Nephron progenitor cell (in vitro differentiated cells): ENCODE data around the gene ZNF385B.

Experiments
- DNase-seq: peaks from one replicate; pipeline ENCODE4 v3.0.0; 2021
- H3K27ac Mint-ChIP-seq: 2 replicates; pipeline ENCODE4 v1.8.0; 2021; ENCODE audit warnings: mild to moderate bottlenecking, moderate library complexity, mixed read lengths
- H3K27me3 Mint-ChIP-seq: 2 replicates; pipeline ENCODE4 v1.8.0; 2021; ENCODE audit warnings: mild to moderate bottlenecking, low read depth, mixed read lengths; ENCODE audit not compliant: poor library complexity
- H3K36me3 Mint-ChIP-seq: 2 replicates; pipeline ENCODE4 v1.8.0; 2021; ENCODE audit warnings: low read depth, mixed read lengths
- H3K4me1 Mint-ChIP-seq: 2 replicates; pipeline ENCODE4 v1.8.0; 2021; ENCODE audit warnings: mixed read lengths
- H3K4me3 Mint-ChIP-seq: 2 replicates; pipeline ENCODE4 v1.8.0; 2021; ENCODE audit warnings: mild to moderate bottlenecking, moderate library complexity, mixed read lengths
- H3K9me3 Mint-ChIP-seq: 2 replicates; pipeline ENCODE4 v1.8.0; 2021; ENCODE audit warnings: mild to moderate bottlenecking, moderate library complexity, mixed read lengths
- TF ChIP-seq, protein P1 (sequence below): fragments of 200-600 bp; sonication (generic); IDR thresholded peaks from 2 replicates; pipeline ENCODE4 v1.5.0; 2021; ENCODE audit warnings: antibody characterized with exemption

Gene ZNF385B

DNA sequence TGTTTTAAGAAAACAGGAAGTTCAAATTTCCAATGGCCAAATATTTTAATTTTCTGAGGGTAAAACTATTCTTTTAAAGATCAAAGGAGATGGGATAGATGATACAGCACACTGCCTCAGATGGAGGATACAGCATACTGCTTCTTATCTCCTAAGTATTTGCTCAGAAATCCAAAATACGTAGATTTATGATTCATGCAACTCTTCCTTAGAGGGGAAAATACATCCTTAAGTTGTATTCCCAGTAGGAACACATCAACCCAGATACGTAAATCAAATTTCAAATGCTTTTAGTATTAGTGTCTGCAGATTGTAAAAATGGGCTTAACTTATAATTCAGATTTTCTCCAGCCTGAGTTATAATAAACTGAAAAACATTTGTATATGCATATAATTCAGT, 235.2 kb downstream of the ZNF385B start:
- TF ChIP-seq, protein P1, sequence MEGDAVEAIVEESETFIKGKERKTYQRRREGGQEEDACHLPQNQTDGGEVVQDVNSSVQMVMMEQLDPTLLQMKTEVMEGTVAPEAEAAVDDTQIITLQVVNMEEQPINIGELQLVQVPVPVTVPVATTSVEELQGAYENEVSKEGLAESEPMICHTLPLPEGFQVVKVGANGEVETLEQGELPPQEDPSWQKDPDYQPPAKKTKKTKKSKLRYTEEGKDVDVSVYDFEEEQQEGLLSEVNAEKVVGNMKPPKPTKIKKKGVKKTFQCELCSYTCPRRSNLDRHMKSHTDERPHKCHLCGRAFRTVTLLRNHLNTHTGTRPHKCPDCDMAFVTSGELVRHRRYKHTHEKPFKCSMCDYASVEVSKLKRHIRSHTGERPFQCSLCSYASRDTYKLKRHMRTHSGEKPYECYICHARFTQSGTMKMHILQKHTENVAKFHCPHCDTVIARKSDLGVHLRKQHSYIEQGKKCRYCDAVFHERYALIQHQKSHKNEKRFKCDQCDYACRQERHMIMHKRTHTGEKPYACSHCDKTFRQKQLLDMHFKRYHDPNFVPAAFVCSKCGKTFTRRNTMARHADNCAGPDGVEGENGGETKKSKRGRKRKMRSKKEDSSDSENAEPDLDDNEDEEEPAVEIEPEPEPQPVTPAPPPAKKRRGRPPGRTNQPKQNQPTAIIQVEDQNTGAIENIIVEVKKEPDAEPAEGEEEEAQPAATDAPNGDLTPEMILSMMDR = no peak
- H3K27me3 Mint-ChIP-seq = no peaks in the 10 kb centered on the region
- no peak overlapping the region for H3K4me3 Mint-ChIP-seq
- no peak for DNase-seq
- H3K4me1 Mint-ChIP-seq = peaks cover 5% of the 10 kb centered on the region
- H3K27ac Mint-ChIP-seq = no peak overlapping the region
- peaks cover 6% of the 10 kb centered on the region for H3K9me3 Mint-ChIP-seq
- peaks cover 6% of the 10 kb centered on the region for H3K36me3 Mint-ChIP-seq

DNA sequence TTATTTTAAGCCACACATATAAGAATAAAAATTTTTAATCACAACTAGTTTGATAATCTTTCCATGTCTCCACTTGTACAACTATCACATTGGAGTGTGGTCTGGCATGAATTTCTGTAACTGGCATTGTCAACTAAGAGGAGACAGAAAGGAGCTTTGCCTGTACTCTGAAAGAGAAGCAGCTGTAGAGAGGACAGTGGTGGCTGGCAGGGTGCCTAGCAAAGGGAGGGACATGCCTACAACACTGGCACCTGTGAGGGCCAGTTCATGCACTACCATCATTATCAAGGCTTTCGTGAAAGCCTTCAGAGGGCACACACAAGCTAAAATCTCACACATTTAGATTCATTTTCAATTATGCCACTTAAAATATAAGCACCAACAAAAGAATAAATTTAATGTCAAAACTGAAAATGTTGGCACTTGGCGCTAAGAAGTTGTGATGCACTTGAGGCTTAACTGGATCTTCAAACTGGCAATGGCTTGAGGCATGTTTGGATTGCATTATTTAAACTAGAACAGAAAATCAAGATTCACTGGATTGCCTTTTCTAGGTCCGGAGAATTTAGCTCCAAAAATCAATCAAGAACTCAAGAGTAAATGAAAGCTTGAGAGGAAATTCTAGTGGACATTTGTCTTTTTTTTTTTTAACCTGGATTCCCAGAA, 238.6 kb downstream of the ZNF385B start:
- Mint-ChIP-seq H3K9me3 (peaks cover 6% of the 10 kb centered on the region), H3K27ac (no peak overlapping the region), H3K4me3 (no peak overlapping the region), H3K36me3 (no peaks in the 10 kb centered on the region), H3K27me3 (no peaks in the 10 kb centered on the region), H3K4me1 (no peaks in the 10 kb centered on the region)
- no peak for DNase-seq
- TF ChIP-seq, protein P1 = no peak

DNA sequence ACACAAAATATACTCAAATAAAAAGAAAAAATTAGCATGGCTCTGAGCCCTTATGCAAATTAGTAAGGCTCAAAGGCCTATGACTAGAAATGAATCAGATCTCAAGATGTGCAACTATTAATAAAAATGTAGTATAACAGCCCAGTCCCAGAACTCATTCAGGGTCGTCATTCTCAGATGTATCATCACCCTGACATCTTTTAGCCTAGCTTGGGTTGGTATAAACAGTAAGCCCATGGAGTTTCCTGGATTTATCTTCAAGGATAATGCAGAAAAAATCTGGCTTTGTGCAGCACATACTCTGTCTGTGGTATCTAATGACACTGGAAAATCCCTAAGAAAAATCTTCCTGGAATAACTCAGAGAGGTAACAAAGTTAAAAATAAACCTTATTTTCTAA, 239.3 kb downstream of the ZNF385B start:
- H3K36me3 Mint-ChIP-seq = no peaks in the 10 kb centered on the region
- TF ChIP-seq, protein P1 = no peak

DNA sequence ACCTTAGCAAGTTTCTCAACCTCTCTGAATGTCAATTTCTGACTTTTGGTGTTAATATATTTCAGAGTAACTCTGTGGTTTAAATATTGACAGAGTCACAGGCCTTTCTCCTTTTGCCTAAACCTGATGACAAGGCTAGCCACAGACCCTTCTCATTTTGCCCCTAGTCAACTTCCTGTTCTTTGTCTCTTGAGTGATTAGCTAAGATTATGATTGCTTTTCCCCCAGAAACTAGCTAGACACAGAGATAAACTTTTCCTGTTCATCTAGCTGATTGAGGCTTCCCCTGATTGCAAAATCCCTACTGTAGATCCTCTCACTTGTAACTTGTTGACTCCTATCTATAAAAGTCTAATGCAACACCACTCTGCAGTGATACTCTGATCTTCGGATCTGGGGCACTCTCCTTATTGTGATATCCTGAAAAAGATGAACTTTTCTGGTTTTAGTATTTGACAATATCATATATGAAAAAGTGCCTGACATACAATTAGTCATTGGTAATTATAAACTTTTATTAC, 241.4 kb downstream of the ZNF385B start:
- Mint-ChIP-seq H3K9me3 (peaks cover 6% of the 10 kb centered on the region), H3K36me3 (no peaks in the 10 kb centered on the region), H3K4me3 (no peak overlapping the region), H3K4me1 (no peaks in the 10 kb centered on the region), H3K27ac (no peak overlapping the region), H3K27me3 (no peaks in the 10 kb centered on the region)
- TF ChIP-seq, protein P1 = no peak
- DNase-seq = no peak

More for the DNA sequence above, 239.3 kb downstream of the ZNF385B start:
- no peak overlapping the region for H3K27ac Mint-ChIP-seq
- no peak for DNase-seq
- H3K4me1 Mint-ChIP-seq = no peaks in the 10 kb centered on the region
- H3K9me3 Mint-ChIP-seq = peaks cover 6% of the 10 kb centered on the region
- no peak overlapping the region for H3K4me3 Mint-ChIP-seq
- H3K27me3 Mint-ChIP-seq = no peaks in the 10 kb centered on the region

DNA sequence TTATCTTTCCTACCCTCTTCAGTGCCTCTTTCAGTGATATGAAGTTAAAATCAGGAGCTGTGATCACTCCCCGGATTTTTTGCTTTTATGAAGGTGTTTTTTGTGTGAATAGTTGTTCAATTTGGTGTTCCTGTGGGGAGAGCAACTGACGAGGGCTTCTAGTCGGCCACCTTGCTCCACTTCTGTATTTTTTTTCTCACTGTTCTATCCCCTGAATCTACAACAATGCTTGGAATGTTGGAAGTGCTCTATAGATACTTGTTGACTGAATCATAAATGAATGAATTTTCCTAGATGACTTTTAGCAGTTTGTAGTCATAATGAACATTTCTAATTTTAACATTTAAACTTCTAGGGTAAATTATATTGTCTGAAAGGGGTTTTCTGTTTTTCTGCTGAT, 247.3 kb downstream of the ZNF385B start:
- no peaks in the 10 kb centered on the region for H3K27me3 Mint-ChIP-seq
- TF ChIP-seq, protein P1 = no peak
- H3K4me3 Mint-ChIP-seq = no peak overlapping the region
- H3K27ac Mint-ChIP-seq = no peak overlapping the region
- no peaks in the 10 kb centered on the region for H3K36me3 Mint-ChIP-seq
- H3K9me3 Mint-ChIP-seq = no peaks in the 10 kb centered on the region
- H3K4me1 Mint-ChIP-seq = peaks cover 10% of the 10 kb centered on the region
- DNase-seq = no peak

DNA sequence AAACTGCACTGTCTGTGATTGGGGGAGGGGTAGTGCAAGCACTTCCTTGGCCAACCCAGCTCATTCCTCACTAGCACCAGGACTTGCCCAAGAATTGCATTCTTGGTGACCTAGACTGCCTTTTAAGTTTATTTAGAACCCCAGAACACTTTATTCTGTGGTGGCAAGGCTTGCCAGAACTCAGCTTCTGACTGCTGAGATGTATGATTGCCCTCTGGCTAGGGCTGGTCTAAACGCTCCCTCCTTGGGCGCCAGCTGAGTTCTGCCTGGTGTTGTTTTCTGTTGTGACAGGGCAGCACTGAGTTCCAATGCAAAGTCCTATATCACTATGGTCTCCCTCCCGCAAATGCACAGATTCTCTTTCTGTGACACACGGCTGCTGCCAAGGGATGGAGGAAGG, 247.7 kb downstream of the ZNF385B start:
- H3K36me3 Mint-ChIP-seq = no peaks in the 10 kb centered on the region
- TF ChIP-seq, protein P1 = no peak
- H3K4me1 Mint-ChIP-seq = peaks cover 10% of the 10 kb centered on the region
- no peak for DNase-seq
- H3K27ac Mint-ChIP-seq = no peak overlapping the region
- no peak overlapping the region for H3K4me3 Mint-ChIP-seq
- no peaks in the 10 kb centered on the region for H3K9me3 Mint-ChIP-seq
- H3K27me3 Mint-ChIP-seq = no peaks in the 10 kb centered on the region
